HEK293 (cell line): Measurements from ENCODE around the gene COPS4.

Experiments used
- CTCF ChIA-PET: fragments of 350-600 bp; formaldehyde crosslinking; extraction: SDS; loops from one replicate; lab custom pipeline; 2021; ENCODE audit warnings: antibody characterized with exemption; lab: Yijun Ruan, JAX
- POLR2A ChIA-PET: fragments of 300-600 bp; formaldehyde crosslinking; extraction: SDS; loops from one replicate; lab custom pipeline; 2020; ENCODE audit warnings: antibody characterized with exemption, inconsistent platforms; lab: Yijun Ruan, JAX
- H3K27ac ChIP-seq: fragments of 200-500 bp; sonication (Bioruptor generic); 2 replicates; pipeline ENCODE4 v1.5.1; 2014; ENCODE audit warnings: low read depth, low read length, control low read depth, inconsistent platforms; ENCODE audit errors: extremely low read depth
- H3K36me3 ChIP-seq, 2 experiments: fragments of 200-500 bp in 1 of 2; sonication (Bioruptor generic) in 1 of 2; 1 replicate in 1 of 2; 2 replicates in 1 of 2; pipeline ENCODE4 v1.5.1; 2014 to 2017; ENCODE audit warnings: inconsistent platforms in 2 of 2, low read length in 2 of 2; ENCODE audit not compliant: control insufficient read depth in 2 of 2, insufficient read depth in 1 of 2
- H3K4me1 ChIP-seq: fragments of 200-500 bp; sonication (Bioruptor generic); 2 replicates; pipeline ENCODE4 v1.5.1; 2014; ENCODE audit warnings: mild to moderate bottlenecking, low read length, inconsistent platforms; ENCODE audit not compliant: control insufficient read depth, insufficient read depth
- H3K4me3 ChIP-seq: 2 replicates; pipeline ENCODE4 v1.5.1; 2011; ENCODE audit warnings: low read depth, mild to moderate bottlenecking, control low read depth, low read length, moderate library complexity
- H3K9me3 ChIP-seq: fragments of 200-500 bp; sonication (Bioruptor generic); 2 replicates; pipeline ENCODE4 v1.5.1; 2014; ENCODE audit warnings: low read depth, low read length, inconsistent platforms; ENCODE audit not compliant: control insufficient read depth, insufficient read depth
- CTCF ChIP-seq: fragments of 450-650 bp; formaldehyde crosslinking; IDR thresholded peaks from 2 replicates; pipeline ENCODE4 v1.5.1; 2016; ENCODE audit warnings: missing biosample characterization, missing genetic modification characterization
- EGR2 ChIP-seq: fragments of 450-650 bp; formaldehyde crosslinking; IDR thresholded peaks from 2 replicates; pipeline ENCODE4 v1.5.1; 2016; ENCODE audit warnings: low read depth, missing biosample characterization, missing genetic modification characterization
- GLI4 ChIP-seq: fragments of 450-650 bp; formaldehyde crosslinking; IDR thresholded peaks from 2 replicates; pipeline ENCODE4 v1.5.1; 2016; ENCODE audit warnings: missing biosample characterization, missing genetic modification characterization
- KLF7 ChIP-seq: fragments of 450-650 bp; formaldehyde crosslinking; IDR thresholded peaks from 2 replicates; pipeline ENCODE4 v1.5.1; 2016; ENCODE audit warnings: missing biosample characterization, missing genetic modification characterization, borderline replicate concordance
- KLF8 ChIP-seq: fragments of 450-650 bp; formaldehyde crosslinking; IDR thresholded peaks from 2 replicates; pipeline ENCODE4 v1.5.1; 2016; ENCODE audit warnings: missing biosample characterization, missing genetic modification characterization
- MYNN ChIP-seq: fragments of 450-650 bp; formaldehyde crosslinking; IDR thresholded peaks from 2 replicates; pipeline ENCODE4 v1.5.1; 2016; ENCODE audit warnings: missing biosample characterization, missing genetic modification characterization, borderline replicate concordance
- YY1 ChIP-seq: fragments of 450-650 bp; formaldehyde crosslinking; IDR thresholded peaks from 2 replicates; pipeline ENCODE4 v1.5.1; 2018; ENCODE audit warnings: missing biosample characterization, missing genetic modification characterization
- ZEB2 ChIP-seq: fragments of 450-650 bp; formaldehyde crosslinking; IDR thresholded peaks from 2 replicates; pipeline ENCODE4 v1.5.1; 2016; ENCODE audit warnings: missing biosample characterization, missing genetic modification characterization
- ZNF133 ChIP-seq: fragments of 450-650 bp; formaldehyde crosslinking; IDR thresholded peaks from 2 replicates; pipeline ENCODE4 v1.5.1; 2016; ENCODE audit warnings: missing biosample characterization, missing genetic modification characterization
- ZNF140 ChIP-seq: fragments of 450-650 bp; formaldehyde crosslinking; IDR thresholded peaks from 2 replicates; pipeline ENCODE4 v1.5.1; 2016; ENCODE audit warnings: missing biosample characterization, missing genetic modification characterization
- ZNF202 ChIP-seq: fragments of 450-650 bp; formaldehyde crosslinking; IDR thresholded peaks from 2 replicates; pipeline ENCODE4 v1.5.1; 2016; ENCODE audit warnings: missing biosample characterization, missing genetic modification characterization, borderline replicate concordance
- ZNF211 ChIP-seq: fragments of 450-650 bp; formaldehyde crosslinking; IDR thresholded peaks from 2 replicates; pipeline ENCODE4 v1.5.1; 2016; ENCODE audit warnings: low read depth, missing biosample characterization, missing genetic modification characterization
- ZNF221 ChIP-seq: fragments of 450-650 bp; formaldehyde crosslinking; IDR thresholded peaks from 2 replicates; pipeline ENCODE4 v1.5.1; 2017; ENCODE audit warnings: missing biosample characterization, missing genetic modification characterization, borderline replicate concordance
- ZNF280D ChIP-seq: fragments of 450-650 bp; formaldehyde crosslinking; IDR thresholded peaks from 2 replicates; pipeline ENCODE4 v1.5.1; 2016; ENCODE audit warnings: missing biosample characterization, missing genetic modification characterization
- ZNF398 ChIP-seq: fragments of 450-650 bp; formaldehyde crosslinking; IDR thresholded peaks from 2 replicates; pipeline ENCODE4 v1.5.1; 2017; ENCODE audit warnings: missing biosample characterization, missing genetic modification characterization
- ZNF488 ChIP-seq: fragments of 450-650 bp; formaldehyde crosslinking; IDR thresholded peaks from 2 replicates; pipeline ENCODE4 v1.5.1; 2016; ENCODE audit warnings: missing biosample characterization, missing genetic modification characterization
- ZNF701 ChIP-seq: fragments of 450-650 bp; formaldehyde crosslinking; IDR thresholded peaks from 2 replicates; pipeline ENCODE4 v1.5.1; 2016; ENCODE audit warnings: missing biosample characterization, missing genetic modification characterization
- ZNF704 ChIP-seq: fragments of 450-650 bp; formaldehyde crosslinking; IDR thresholded peaks from 2 replicates; pipeline ENCODE4 v1.5.1; 2016; ENCODE audit warnings: missing biosample characterization, missing genetic modification characterization
- ZNF777 ChIP-seq: fragments of 450-650 bp; formaldehyde crosslinking; IDR thresholded peaks from 2 replicates; pipeline ENCODE4 v1.5.1; 2017; ENCODE audit warnings: missing biosample characterization, missing genetic modification characterization, borderline replicate concordance
- ZSCAN18 ChIP-seq: fragments of 450-650 bp; formaldehyde crosslinking; IDR thresholded peaks from 2 replicates; pipeline ENCODE4 v1.5.1; 2016; ENCODE audit warnings: missing biosample characterization, missing genetic modification characterization

COPS4 gene

GRCh38 chr4:83118869-83119268 is 83.9 kb downstream of the COPS4 start (continued):
- no peak for TF ChIP-seq ZNF398
- no peak for TF ChIP-seq GLI4 (tag by site-specific recombination)
- no peak for TF ChIP-seq YY1 (tag by site-specific recombination)
- no peak for TF ChIP-seq ZNF701
- no peak for TF ChIP-seq ZNF777 (tag by site-specific recombination)
- no peak for TF ChIP-seq ZNF211 (tag by site-specific recombination)
- no peak for TF ChIP-seq ZNF280D (tag by site-specific recombination)
- TF ChIP-seq EGR2: no peak
- TF ChIP-seq ZNF133 (tag by site-specific recombination): no peak

- Histone ChIP-seq H3K4me3 (no peak overlapping the region), H3K36me3 (no peaks in the 10 kb centered on the region), H3K9me3 (no peaks in the 10 kb centered on the region), H3K27ac (no peak overlapping the region), H3K4me1 (no peaks in the 10 kb centered on the region)
- CTCF ChIA-PET: interaction anchor here (0.6 kb wide), 1 partner anchor 75 kb away, joined by 3 read pairs; no protein-coding TSS in a partner anchor
- POLR2A ChIA-PET: no interaction called here
- TF ChIP-seq KLF8 (tag by site-specific recombination) (no peak), ZNF140 (tag by site-specific recombination) (no peak), ZNF202 (no peak), MYNN (tag by site-specific recombination) (no peak), ZNF398 (no peak)
Observed at GRCh38 chr4:83121246-83121645, 86.3 kb downstream of the COPS4 start.

- no peaks in the 10 kb centered on the region for H3K36me3 ChIP-seq
- no peak overlapping the region for H3K4me3 ChIP-seq
- H3K27ac ChIP-seq: no peak overlapping the region
- ChIA-PET POLR2A (no interaction called here), CTCF (interaction anchor here (1.2 kb wide), 1 partner anchor 158 kb away, joined by 3 read pairs; no protein-coding TSS in a partner anchor)
- no peaks in the 10 kb centered on the region for H3K9me3 ChIP-seq
- no peaks in the 10 kb centered on the region for H3K4me1 ChIP-seq
- TF ChIP-seq CTCF: no peak
- no peak for TF ChIP-seq ZNF704
- TF ChIP-seq KLF7 (tag by site-specific recombination): no peak
- no peak for TF ChIP-seq ZEB2 (tag by site-specific recombination)
- TF ChIP-seq ZSCAN18 (tag by site-specific recombination): no peak
- TF ChIP-seq ZNF488 (tag by site-specific recombination): no peak
- TF ChIP-seq ZNF221 (tag by site-specific recombination): no peak
Observed at GRCh38 chr4:83124111-83124780, 89.3 kb downstream of the COPS4 start.
